ENCODE results near the gene CCNB1. TPM values are rescaled to one million over a fixed set of nuclear protein-coding genes. Genes with fewer than 3 reads are reported as not detected.
"Not testable (repeated sequence)": the region's sequence is repeated elsewhere in the genome, so short reads cannot be mapped to it uniquely, and the experiment has no call there.

Gene CCNB1
- total RNA-seq, result 100 to 1,000 TPM; 162 to 175 TPM

- H3K4me3 Mint-ChIP-seq, result peak within 1 kb of the TSS; percentile 94
- peaks cover 48% of the 10 kb centered on the region for H3K36me3 Mint-ChIP-seq (ENCODE audit: low read depth)
Observed at GRCh38 chr5:69166686-69167492, at the start of gene CCNB1. Gene CCNB1 (plus strand): TSS chr5:69167150. CDS start chr5:69167263, 113 bp downstream.

GRCh38 chr5:69129413-69129812, 37.5 kb upstream of the CCNB1 start:
- CTCF ChIA-PET, result no interaction called here
- Mint-ChIP-seq H3K36me3 (ENCODE audit: low read depth) (peaks cover 37% of the 10 kb centered on the region), H3K27me3 (no peaks in the 10 kb centered on the region), H3K9me3 (no peaks in the 10 kb centered on the region), H3K4me1 (no peaks in the 10 kb centered on the region), H3K27ac (no peak overlapping the region), H3K4me3 (no peak overlapping the region)
- POLR2A ChIA-PET, result no interaction called here
- DNase-seq, result no peak

More at GRCh38 chr5:69166686-69167492, at the start of gene CCNB1:
- CTCF ChIA-PET, result interaction anchor here (0.5 to 2.9 kb wide), 3 partner anchors 23 to 73 kb away, joined by 3 to 20 read pairs (median 9); partner anchors contain the start of genes CENPH and SLC30A5
- POLR2A ChIA-PET, result interaction anchor here (0.6 to 4.0 kb wide), 14 partner anchors 10 to 928 kb away, joined by 3 to 41 read pairs (median 5); partner anchors contain the start of genes AK6, CCDC125, CDK7 and CENPH
- DNase-seq, result peak; percentile 99
- Mint-ChIP-seq H3K27ac (peak within 1 kb of the TSS; percentile 85), H3K27me3 (no peaks in the 10 kb centered on the region), H3K4me1 (peaks cover 50% of the 10 kb centered on the region), H3K9me3 (no peaks in the 10 kb centered on the region)

GRCh38 chr5:69130241-69130640, 36.7 kb upstream of the CCNB1 start:
- Mint-ChIP-seq H3K36me3 (ENCODE audit: low read depth) (peaks cover 34% of the 10 kb centered on the region), H3K27ac (no peak overlapping the region), H3K4me1 (no peaks in the 10 kb centered on the region), H3K9me3 (no peaks in the 10 kb centered on the region), H3K4me3 (no peak overlapping the region), H3K27me3 (no peaks in the 10 kb centered on the region)
- POLR2A ChIA-PET, result no interaction called here
- CTCF ChIA-PET, result no interaction called here
- no peak for DNase-seq

GRCh38 chr5:69131304-69131703, 35.6 kb upstream of the CCNB1 start:
- ChIA-PET CTCF (no interaction called here), POLR2A (no interaction called here)
- Mint-ChIP-seq H3K9me3 (no peaks in the 10 kb centered on the region), H3K27me3 (no peaks in the 10 kb centered on the region), H3K27ac (no peak overlapping the region), H3K36me3 (ENCODE audit: low read depth) (peaks cover 33% of the 10 kb centered on the region), H3K4me3 (no peak overlapping the region), H3K4me1 (no peaks in the 10 kb centered on the region)
- no peak for DNase-seq

GRCh38 chr5:69134126-69134525, 32.8 kb upstream of the CCNB1 start:
- Mint-ChIP-seq H3K9me3 (no peaks in the 10 kb centered on the region), H3K27ac (no peak overlapping the region), H3K27me3 (no peaks in the 10 kb centered on the region), H3K4me1 (no peaks in the 10 kb centered on the region), H3K4me3 (no peak overlapping the region), H3K36me3 (ENCODE audit: low read depth) (peaks cover 20% of the 10 kb centered on the region)
- ChIA-PET POLR2A (no interaction called here), CTCF (no interaction called here)
- DNase-seq, result no peak

GRCh38 chr5:69136293-69136692, 30.7 kb upstream of the CCNB1 start:
- Mint-ChIP-seq H3K36me3 (ENCODE audit: low read depth) (peaks cover 13% of the 10 kb centered on the region), H3K4me3 (no peak overlapping the region), H3K27me3 (no peaks in the 10 kb centered on the region), H3K4me1 (no peaks in the 10 kb centered on the region), H3K27ac (no peak overlapping the region), H3K9me3 (peaks cover 5% of the 10 kb centered on the region)
- ChIA-PET POLR2A (no interaction called here), CTCF (no interaction called here)
- no peak for DNase-seq

GRCh38 chr5:69137208-69137607, 29.7 kb upstream of the CCNB1 start:
- H3K27ac Mint-ChIP-seq, H3K4me3 Mint-ChIP-seq, POLR2A ChIA-PET, H3K27me3 Mint-ChIP-seq, H3K4me1 Mint-ChIP-seq, CTCF ChIA-PET, DNase-seq, H3K9me3 Mint-ChIP-seq: not testable (repeated sequence)
- peaks cover 13% of the 10 kb centered on the region for H3K36me3 Mint-ChIP-seq (ENCODE audit: low read depth)

- no peak for DNase-seq
- H3K9me3 Mint-ChIP-seq, result peaks cover 7% of the 10 kb centered on the region
- no peaks in the 10 kb centered on the region for H3K27me3 Mint-ChIP-seq
- ChIA-PET CTCF (no interaction called here), POLR2A (no interaction called here)
- H3K4me3 Mint-ChIP-seq, result no peak overlapping the region
- H3K4me1 Mint-ChIP-seq, result no peaks in the 10 kb centered on the region
- H3K27ac Mint-ChIP-seq, result no peak overlapping the region
- H3K36me3 Mint-ChIP-seq (ENCODE audit: low read depth), result peaks cover 13% of the 10 kb centered on the region
Observed at GRCh38 chr5:69137807-69138206, 29.1 kb upstream of the CCNB1 start.

- CTCF ChIA-PET, result no interaction called here
- H3K9me3 Mint-ChIP-seq, result peaks cover 10% of the 10 kb centered on the region
- H3K27ac Mint-ChIP-seq, result no peak overlapping the region
- H3K36me3 Mint-ChIP-seq (ENCODE audit: low read depth), result peaks cover 7% of the 10 kb centered on the region
- no peaks in the 10 kb centered on the region for H3K4me1 Mint-ChIP-seq
- no peak for DNase-seq
- POLR2A ChIA-PET, result no interaction called here
- no peaks in the 10 kb centered on the region for H3K27me3 Mint-ChIP-seq
- H3K4me3 Mint-ChIP-seq, result no peak overlapping the region
Observed at GRCh38 chr5:69138766-69139165, 28.2 kb upstream of the CCNB1 start.

- CTCF ChIA-PET, result interaction anchor here (1.2 kb wide), 1 partner anchor 47 kb away, joined by 4 read pairs; no protein-coding TSS in a partner anchor
- DNase-seq; H3K27me3 Mint-ChIP-seq; H3K4me1 Mint-ChIP-seq; H3K36me3 Mint-ChIP-seq (ENCODE audit: low read depth); POLR2A ChIA-PET; H3K27ac Mint-ChIP-seq; H3K4me3 Mint-ChIP-seq: not testable (repeated sequence)
- H3K9me3 Mint-ChIP-seq, result peaks cover 10% of the 10 kb centered on the region
Observed at GRCh38 chr5:69140239-69140638, 26.7 kb upstream of the CCNB1 start.

- H3K4me3 Mint-ChIP-seq, result no peak overlapping the region
- peaks cover 2% of the 10 kb centered on the region for H3K36me3 Mint-ChIP-seq (ENCODE audit: low read depth)
- no peak for DNase-seq
- H3K27ac Mint-ChIP-seq, result no peak overlapping the region
- H3K4me1 Mint-ChIP-seq, result no peaks in the 10 kb centered on the region
- ChIA-PET POLR2A (no interaction called here), CTCF (interaction anchor here (1.2 kb wide), 1 partner anchor 48 kb away, joined by 4 read pairs; no protein-coding TSS in a partner anchor)
- peaks cover 10% of the 10 kb centered on the region for H3K9me3 Mint-ChIP-seq
- no peaks in the 10 kb centered on the region for H3K27me3 Mint-ChIP-seq
Observed at GRCh38 chr5:69140827-69141226, 26.1 kb upstream of the CCNB1 start.

- H3K9me3 Mint-ChIP-seq; POLR2A ChIA-PET; H3K36me3 Mint-ChIP-seq (ENCODE audit: low read depth); H3K4me1 Mint-ChIP-seq; H3K27me3 Mint-ChIP-seq; H3K4me3 Mint-ChIP-seq; CTCF ChIA-PET; DNase-seq; H3K27ac Mint-ChIP-seq: not testable (repeated sequence)
Observed at GRCh38 chr5:69148576-69148975, 18.4 kb upstream of the CCNB1 start.

- no peak overlapping the region for H3K4me3 Mint-ChIP-seq
- no peak overlapping the region for H3K27ac Mint-ChIP-seq
- no peaks in the 10 kb centered on the region for H3K27me3 Mint-ChIP-seq
Observed at GRCh38 chr5:69148981-69149675, 17.8 kb upstream of the CCNB1 start.

GRCh38 chr5:69149676-69150010, 17.3 kb upstream of the CCNB1 start:
- Mint-ChIP-seq H3K36me3 (ENCODE audit: low read depth) (no peaks in the 10 kb centered on the region), H3K27ac (no peak overlapping the region)
- CTCF ChIA-PET, result no interaction called here

More at GRCh38 chr5:69148981-69149675, 17.8 kb upstream of the CCNB1 start:
- no peak for DNase-seq
- H3K9me3 Mint-ChIP-seq, result no peaks in the 10 kb centered on the region
- H3K36me3 Mint-ChIP-seq (ENCODE audit: low read depth), result no peaks in the 10 kb centered on the region
- ChIA-PET CTCF (no interaction called here), POLR2A (no interaction called here)
- H3K4me1 Mint-ChIP-seq, result no peaks in the 10 kb centered on the region

More at GRCh38 chr5:69149676-69150010, 17.3 kb upstream of the CCNB1 start:
- Mint-ChIP-seq H3K4me1 (no peaks in the 10 kb centered on the region), H3K4me3 (no peak overlapping the region), H3K9me3 (no peaks in the 10 kb centered on the region), H3K27me3 (no peaks in the 10 kb centered on the region)
- POLR2A ChIA-PET, result no interaction called here
- DNase-seq, result no peak

All from activated CD4-positive, alpha-beta memory T cell treated with anti-CD3 and anti-CD28 coated beads, Interleukin-2, amount 10 ng/mL, durations not matched to agents 7 days and 5 days (primary cell).